GM12891 (cell line): Measurements from ENCODE around the gene MMP11.

Experiments
- PAX5 ChIP-seq: IDR thresholded peaks from 2 replicates; pipeline ENCODE4 v1.6.1; 2011; ENCODE audit warnings: low read length, moderate library complexity, mild to moderate bottlenecking; ENCODE audit not compliant: insufficient read depth, severe bottlenecking
- POLR2A ChIP-seq: IDR thresholded peaks from 2 replicates; pipeline ENCODE4 v1.6.1; 2011; ENCODE audit warnings: low read depth, low read length, control low read depth
- POLR2AphosphoS5 ChIP-seq: IDR thresholded peaks from 2 replicates; pipeline ENCODE4 v1.6.1; 2011; ENCODE audit warnings: low read depth, low read length, control low read depth
- POU2F2 ChIP-seq: IDR thresholded peaks from 2 replicates; pipeline ENCODE4 v1.6.1; 2011; ENCODE audit warnings: low read depth, mild to moderate bottlenecking, control low read depth, low read length, moderate library complexity
- SPI1 ChIP-seq: IDR thresholded peaks from 2 replicates; pipeline ENCODE4 v1.6.1; 2011; ENCODE audit warnings: low read depth, low read length, control low read depth
- TAF1 ChIP-seq: IDR thresholded peaks from 2 replicates; pipeline ENCODE4 v1.6.1; 2011; ENCODE audit warnings: low read depth, low read length, control low read depth

- no peak for TF ChIP-seq POLR2A
- TF ChIP-seq SPI1: no peak
- no peak for TF ChIP-seq POLR2AphosphoS5
- TF ChIP-seq TAF1: no peak
- TF ChIP-seq POU2F2: no peak
- no peak for TF ChIP-seq PAX5
Measured at GRCh38 chr22:23754980-23755636, 17.5 kb upstream of the MMP11 start.
